HCT116 (cell line): ENCODE data around the gene PPP1R12C. TPM values are rescaled to one million over a fixed set of nuclear protein-coding genes. Genes with fewer than 3 reads are reported as not detected.
A peak's percentile ranks its signal among the peaks of the same experiment; 100 is the strongest.

ENCODE experiments used
- ATAC-seq: fragments of 200-7000 bp; cut with Tn5 transposase; 2 replicates; pipeline ENCODE4 v1.9.1; 2020; ENCODE audit warnings: mild to moderate bottlenecking, moderate library complexity
- BruUV-seq: library from RNA; stranded (reverse); fragments of 400-500 nt; replicated peaks from 2 replicates; lab custom pipeline; 2021; lab: Mats Ljungman, UMichigan
- CTCF ChIA-PET: fragments of 300-600 bp; sonication (Branson Sonifier 250); formaldehyde crosslinking; loops from one replicate; lab custom pipeline; 2021; ENCODE audit warnings: antibody characterized with exemption; lab: Charles Lee
- POLR2A ChIA-PET: fragments of 300-600, 350-600 bp; sonication (Branson Sonifier 250); formaldehyde crosslinking; loops from one replicate; lab custom pipeline; 2021; ENCODE audit warnings: antibody characterized with exemption; lab: Charles Lee
- RAD21 ChIA-PET, 2 experiments: fragments of 300-600 bp; sonication (Branson Sonifier 250); formaldehyde crosslinking; loops; one replicate each; lab custom pipeline; 2023; ENCODE audit warnings: low total read pairs in 2 of 2; ENCODE audit not compliant: uncharacterized antibody in 2 of 2, unreplicated experiment in 2 of 2, low non-redundant PET in 1 of 2; lab: Charles Lee
- DNase-seq: peaks from one replicate; pipeline ENCODE4 v3.0.0-alpha.2; 2010; ENCODE audit warnings: low read depth, low spot score
- H2AFZ ChIP-seq: fragments of 200-600 bp; shearing (Covaris generic), sonication (generic); 2 replicates; pipeline ENCODE4 v1.6.1; 2017; ENCODE audit warnings: low read depth, mixed run types, mixed read lengths, antibody characterized with exemption, low read length; ENCODE audit not compliant: poor library complexity, severe bottlenecking
- H3K27ac ChIP-seq: 2 replicates; pipeline ENCODE4 v1.5.1; 2012; ENCODE audit warnings: low read depth, low read length
- H3K27me3 ChIP-seq: fragments of 200-600 bp; sonication (generic); 2 replicates; pipeline ENCODE4 v1.6.1; 2016; ENCODE audit warnings: mixed run types, low read length, mixed read lengths; ENCODE audit not compliant: insufficient read depth
- H3K36me3 ChIP-seq, 2 experiments: fragments of 200-500 bp in 1 of 2; fragments of 200-600 bp in 1 of 2; sonication (Bioruptor generic) in 1 of 2; sonication (generic) in 1 of 2; 2 replicates each; pipeline versions ENCODE4 v1.5.1 to v1.6.1; 2014 to 2016; ENCODE audit warnings: low read length in 2 of 2, inconsistent platforms in 1 of 2, mixed read lengths in 1 of 2, mixed run types in 1 of 2; ENCODE audit not compliant: insufficient read depth in 2 of 2, control insufficient read depth in 1 of 2
- H3K4me1 ChIP-seq, 2 experiments: fragments of 200-600 bp in 1 of 2; sonication (generic) in 1 of 2; 2 replicates each; pipeline versions ENCODE4 v1.5.1 to v1.6.1; 2012 to 2017; ENCODE audit warnings: low read length in 2 of 2, inconsistent platforms in 1 of 2, mild to moderate bottlenecking in 1 of 2, mixed read lengths in 1 of 2, mixed run types in 1 of 2, moderate library complexity in 1 of 2; ENCODE audit not compliant: insufficient read depth in 2 of 2, control insufficient read depth in 1 of 2
- H3K4me2 ChIP-seq: fragments of 200-600 bp; sonication (generic); 2 replicates; pipeline ENCODE4 v1.6.1; 2017; ENCODE audit warnings: mixed run types, low read length, mixed read lengths
- H3K4me3 ChIP-seq, 2 experiments: fragments of 200-600 bp in 1 of 2; sonication (generic) in 1 of 2; replicated peaks in 1 of 2; 2 replicates each; pipeline ENCODE4 v1.5.1; 2011 to 2016; ENCODE audit warnings: low read length in 2 of 2, control low read depth in 1 of 2, low read depth in 1 of 2, mild to moderate bottlenecking in 1 of 2, mixed read lengths in 1 of 2, mixed run types in 1 of 2
- H3K79me2 ChIP-seq: fragments of 200-600 bp; sonication (generic); 2 replicates; pipeline ENCODE4 v1.6.1; 2017; ENCODE audit warnings: mild to moderate bottlenecking, mixed run types, low read length, moderate library complexity, mixed read lengths; ENCODE audit not compliant: insufficient read depth
- H3K9ac ChIP-seq: fragments of 200-600 bp; sonication (generic); 2 replicates; pipeline ENCODE4 v1.6.1; 2016; ENCODE audit warnings: low read length, mixed read lengths
- H3K9me2 ChIP-seq: fragments of 200-600 bp; sonication (generic), shearing (Covaris generic); 2 replicates; pipeline ENCODE4 v1.6.1; 2017; ENCODE audit warnings: mixed run types, mild to moderate bottlenecking, moderate library complexity; ENCODE audit not compliant: insufficient read depth
- H3K9me3 ChIP-seq, 2 experiments: fragments of 200-500 bp in 1 of 2; fragments of 200-600 bp in 1 of 2; sonication (Bioruptor generic) in 1 of 2; sonication (generic) in 1 of 2; 2 replicates each; pipeline ENCODE4 v1.6.1; 2014 to 2017; ENCODE audit warnings: low read length in 2 of 2, mixed read lengths in 2 of 2, inconsistent platforms in 1 of 2, low read depth in 1 of 2, mild to moderate bottlenecking in 1 of 2, mixed run types in 1 of 2, moderate library complexity in 1 of 2; ENCODE audit not compliant: control insufficient read depth in 1 of 2, insufficient read depth in 1 of 2
- H4K20me1 ChIP-seq: fragments of 200-600 bp; sonication (generic), shearing (Covaris generic); 2 replicates; pipeline ENCODE4 v1.6.1; 2017; ENCODE audit warnings: mixed run types, mild to moderate bottlenecking, moderate library complexity; ENCODE audit not compliant: insufficient read depth
- CEBPB ChIP-seq: IDR thresholded peaks from 2 replicates; pipeline ENCODE4 v1.6.1; 2012; ENCODE audit warnings: low read depth
- ELF1 ChIP-seq: IDR thresholded peaks from 2 replicates; pipeline ENCODE4 v1.6.1; 2012; ENCODE audit warnings: low read depth, borderline replicate concordance
- POLR2AphosphoS5 ChIP-seq: IDR thresholded peaks from 2 replicates; pipeline ENCODE4 v1.6.1; 2011; ENCODE audit warnings: mild to moderate bottlenecking, low read depth, low read length, moderate library complexity
- RAD21 ChIP-seq: IDR thresholded peaks from 2 replicates; pipeline ENCODE4 v1.6.1; 2012; ENCODE audit warnings: low read depth, mild to moderate bottlenecking
- REST ChIP-seq: IDR thresholded peaks from 2 replicates; pipeline ENCODE4 v1.6.1; 2012; ENCODE audit warnings: low read depth
- SP1 ChIP-seq: IDR thresholded peaks from 2 replicates; pipeline ENCODE4 v1.6.1; 2012; ENCODE audit warnings: low read depth
- TCF7L2 ChIP-seq: IDR thresholded peaks from 2 replicates; pipeline ENCODE4 v1.7.0; 2011; ENCODE audit warnings: borderline replicate concordance, inconsistent platforms; ENCODE audit not compliant: insufficient read depth, insufficient read length; ENCODE audit errors: extremely low read depth
- YY1 ChIP-seq: IDR thresholded peaks from 2 replicates; pipeline ENCODE4 v1.6.1; 2011; ENCODE audit warnings: low read length, low read depth, moderate library complexity, mild to moderate bottlenecking; ENCODE audit not compliant: insufficient replicate concordance; ENCODE audit errors: extremely low read depth
- ZBTB33 ChIP-seq: IDR thresholded peaks from 2 replicates; pipeline ENCODE4 v1.6.1; 2011; ENCODE audit warnings: mild to moderate bottlenecking, low read length, moderate library complexity; ENCODE audit not compliant: insufficient replicate concordance; ENCODE audit errors: extremely low read depth
- ZFX ChIP-seq: fragments of 450-650 bp; IDR thresholded peaks from 2 replicates; pipeline ENCODE4 v1.6.1; 2017
- ZNF274 ChIP-seq: fragments of 200-500 bp; sonication (Bioruptor generic); IDR thresholded peaks from 2 replicates; pipeline ENCODE4 v1.6.1; 2014; ENCODE audit warnings: mild to moderate bottlenecking, low read depth, low read length, inconsistent platforms
- intact Hi-C: fragments of 100-400 bp; cut with micrococcal nuclease; formaldehyde crosslinking; loops from 2 replicates; pipeline ENCODE4 v1.10.0; 2022
- total RNA-seq: library from RNA; stranded (reverse); gene quantifications from one replicate; pipeline ENCODE4 v1.2.1, GENCODE V29; 2021; ENCODE audit not compliant: unreplicated experiment

Gene PPP1R12C
- total RNA-seq, 1 experiment from 2014 or later: 83.2 TPM

GRCh38 chr19:55089342-55089944, 28.0 kb downstream of the PPP1R12C start:
- no peaks in the 10 kb centered on the region for H4K20me1 ChIP-seq
- no peak for DNase-seq
- H3K36me3 ChIP-seq: peaks cover 0 to 11% of the 10 kb centered on the region in 2 experiments; a peak in 2 of 4 replicates
- H3K9me3 ChIP-seq: no peaks in the 10 kb centered on the region
- no peak overlapping the region for H3K4me2 ChIP-seq
- POLR2A ChIA-PET: interaction anchor here (0.5 to 1.2 kb wide), 2 partner anchors 28 to 626 kb away, joined by 3 read pairs; partner anchors contain the start of genes LENG9 and PPP1R12C
- CTCF ChIA-PET: interaction anchor here (0.9 to 2.1 kb wide), 4 partner anchors 9 to 329 kb away, joined by 3 to 14 read pairs (median 8); no protein-coding TSS in a partner anchor
- peak overlapping the region; percentile 22; the same call in 1 of the 2 replicates for H3K27ac ChIP-seq
- no peak overlapping the region for H3K4me3 ChIP-seq
- H3K4me1 ChIP-seq: peaks cover 0 to 3% of the 10 kb centered on the region in 2 experiments; a peak in 1 of 4 replicates
- ATAC-seq: no peak
- H3K79me2 ChIP-seq: no peaks in the 10 kb centered on the region
- no peak for TF ChIP-seq ZFX
- no peak for TF ChIP-seq ELF1
- TF ChIP-seq YY1: no peak
- no peak for TF ChIP-seq SP1
- TF ChIP-seq CEBPB: no peak
- TF ChIP-seq TCF7L2: no peak
- no peak; the same call in 1 of the 2 replicates for TF ChIP-seq POLR2AphosphoS5
- no peak for TF ChIP-seq ZBTB33
- TF ChIP-seq REST: no peak
- no peak for TF ChIP-seq ZNF274
- no peak for TF ChIP-seq RAD21
- H3K9me2 ChIP-seq: no peaks in the 10 kb centered on the region
- H3K27me3 ChIP-seq: no peaks in the 10 kb centered on the region
- RAD21 ChIA-PET: no interaction called here
- H2AFZ ChIP-seq: no peak overlapping the region
- intact Hi-C loops: no loop called here
- no TSS peak for BruUV-seq
- H3K9ac ChIP-seq: no peak overlapping the region
